Islet of Langerhans (tissue), 1 donor: ENCODE results near the gene PRKAG2.
"Not testable (repeated sequence)": the region's sequence is repeated elsewhere in the genome, so short reads cannot be mapped to it uniquely, and the experiment has no call there.

Source experiments
- FAIRE-seq: peaks from one replicate; lab custom pipeline; 2011; peaks lifted over from hg19 to GRCh38; lab: Jason Lieb, UNC

The PRKAG2 gene

DNA sequence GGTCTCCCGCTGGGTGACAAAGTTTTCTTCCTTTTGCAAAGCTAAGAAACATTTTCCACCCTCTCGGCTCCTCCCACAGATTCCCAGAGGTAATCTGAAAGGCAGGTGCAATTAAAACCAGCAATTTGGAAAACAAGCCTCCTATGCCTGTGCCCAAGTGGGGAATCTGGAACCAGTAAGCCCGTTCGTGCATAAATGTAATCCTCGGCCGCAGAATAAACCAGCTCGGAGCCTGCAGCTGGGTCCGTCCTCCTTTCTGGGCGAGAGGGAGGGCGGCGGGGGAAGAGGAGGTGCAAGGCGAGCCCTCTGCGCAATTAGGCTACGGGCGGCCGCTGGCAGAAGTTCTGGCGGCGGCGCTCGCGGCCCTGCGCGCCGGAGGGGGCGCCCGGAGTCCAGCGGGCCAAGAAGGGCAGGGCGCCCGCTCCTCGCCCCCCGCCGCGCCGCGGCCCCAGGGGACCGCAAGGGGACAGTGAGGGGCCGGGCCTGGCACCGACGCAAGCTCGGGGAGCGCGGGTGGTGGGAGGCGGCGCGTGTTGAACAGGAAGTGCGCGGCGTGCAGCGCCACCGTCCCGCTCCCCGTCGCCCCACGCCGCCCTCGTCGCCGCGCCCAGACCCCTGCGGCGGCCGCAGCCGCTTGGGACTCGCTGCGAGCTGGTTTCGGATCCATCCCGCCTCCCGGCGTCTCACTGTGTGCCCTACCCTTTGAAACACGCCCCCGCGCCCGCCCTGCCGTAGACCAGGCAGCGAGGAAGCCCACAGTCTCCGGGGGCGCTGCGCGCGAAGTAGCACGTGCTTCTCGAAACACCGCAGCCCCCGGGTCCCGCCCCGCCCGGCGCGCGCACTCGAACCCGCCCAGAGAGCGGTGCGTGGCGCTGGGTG, at the start of gene PRKAG2:
Gene PRKAG2, minus strand, starts transcription at position 217 of the 879 bp plus-strand sequence. CDS start 495 bp downstream, outside the sequence.
- FAIRE-seq = no peak

GRCh38 chr7:151926336-151926712, 49.4 kb upstream of the PRKAG2 start:
- no peak for FAIRE-seq

DNA sequence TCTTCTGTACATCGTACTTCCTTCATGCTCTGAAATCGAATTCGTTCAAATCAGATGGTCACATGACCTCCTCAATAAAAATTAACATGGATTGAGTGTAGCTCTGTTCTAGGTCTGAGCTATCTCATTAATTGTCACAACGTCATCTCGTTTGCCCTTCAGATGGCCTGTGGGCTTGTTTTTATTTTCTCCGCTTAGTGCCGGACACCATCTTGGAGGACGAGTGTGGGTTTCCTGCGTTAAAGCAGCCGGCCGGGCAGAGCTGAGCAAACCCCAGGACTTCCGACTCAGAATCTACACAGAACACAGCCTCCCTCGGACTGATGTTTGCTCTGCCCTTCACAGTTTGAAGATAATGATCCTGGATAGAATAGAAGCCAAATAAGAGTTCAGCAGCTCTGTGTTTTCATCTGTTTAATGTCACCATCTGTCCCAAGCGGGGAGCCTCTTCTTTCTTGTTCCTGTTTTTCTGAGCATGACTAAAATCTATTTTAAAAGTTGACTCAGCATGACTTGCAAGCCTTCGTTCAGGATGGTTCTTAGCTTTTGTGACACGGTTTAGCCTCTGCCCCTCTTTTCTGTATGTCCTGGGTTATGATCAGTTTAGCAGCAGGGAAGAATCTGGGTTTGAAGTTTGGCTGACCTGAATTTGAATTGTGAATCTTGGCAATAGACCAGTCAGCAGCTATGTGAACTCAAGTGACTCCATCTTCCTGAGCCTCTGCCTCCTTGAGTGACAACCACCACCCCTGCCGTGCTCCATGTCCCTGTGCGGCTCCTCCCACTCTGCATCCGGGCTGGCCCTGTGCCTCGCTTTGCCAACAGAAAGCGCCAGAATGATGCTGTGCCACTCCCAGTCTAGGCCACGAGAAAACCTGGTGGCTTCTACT, 48.8 kb upstream of the PRKAG2 start:
- peak; percentile 96 for FAIRE-seq

- FAIRE-seq = no peak
Measured at GRCh38 chr7:151924508-151924907, 47.6 kb upstream of the PRKAG2 start.

DNA sequence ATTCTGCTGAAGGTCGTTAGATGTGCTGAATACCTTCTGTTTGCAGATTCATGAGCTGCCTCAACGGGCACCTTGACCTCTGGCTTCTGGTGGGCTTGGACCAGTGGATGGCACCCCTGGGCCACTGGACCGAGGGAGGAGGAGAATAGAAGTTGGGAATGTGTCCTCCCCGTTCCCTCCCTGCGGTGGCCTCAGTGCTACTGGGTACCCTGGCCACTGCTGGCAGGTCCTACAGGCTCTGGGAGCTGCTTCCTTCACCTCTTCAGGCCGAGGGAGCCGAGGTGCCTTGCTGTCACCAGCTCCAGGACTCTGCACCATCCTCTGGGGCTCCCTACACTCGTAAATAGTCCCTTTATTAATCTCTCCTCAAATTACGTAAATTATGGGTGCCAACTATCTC, 47.1 kb upstream of the PRKAG2 start:
- no peak for FAIRE-seq

- no peak for FAIRE-seq
Measured at GRCh38 chr7:151923097-151923876, 46.4 kb upstream of the PRKAG2 start.

- FAIRE-seq = no peak
Measured at GRCh38 chr7:151921451-151921850, 44.5 kb upstream of the PRKAG2 start.

- no peak for FAIRE-seq
Measured at GRCh38 chr7:151920488-151920887, 43.6 kb upstream of the PRKAG2 start.

GRCh38 chr7:151919595-151919994, 42.7 kb upstream of the PRKAG2 start:
- no peak for FAIRE-seq

DNA sequence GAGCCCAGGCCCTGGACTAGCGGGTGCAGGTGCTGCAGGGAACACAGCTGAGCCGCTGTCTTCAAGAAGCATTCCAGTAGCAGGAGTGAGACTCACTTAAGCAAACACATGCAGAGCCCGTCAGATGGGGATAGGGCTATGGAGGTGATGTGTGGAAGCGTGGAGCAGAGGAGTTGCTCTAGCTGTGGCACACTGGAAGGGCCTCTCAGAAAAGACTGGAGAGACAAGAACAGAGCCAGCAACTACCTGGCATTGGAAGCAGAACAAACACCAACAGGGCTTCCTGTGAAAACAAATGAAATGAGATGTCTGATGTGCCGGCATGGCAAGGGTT, 41.6 kb upstream of the PRKAG2 start:
- FAIRE-seq = no peak

GRCh38 chr7:151917791-151918509, 41.0 kb upstream of the PRKAG2 start:
- peak; percentile 94 for FAIRE-seq

- no peak for FAIRE-seq
Measured at GRCh38 chr7:151914051-151914450, 37.1 kb upstream of the PRKAG2 start.

- FAIRE-seq = not testable (repeated sequence)
Measured at GRCh38 chr7:151910655-151911054, 33.7 kb upstream of the PRKAG2 start.

DNA sequence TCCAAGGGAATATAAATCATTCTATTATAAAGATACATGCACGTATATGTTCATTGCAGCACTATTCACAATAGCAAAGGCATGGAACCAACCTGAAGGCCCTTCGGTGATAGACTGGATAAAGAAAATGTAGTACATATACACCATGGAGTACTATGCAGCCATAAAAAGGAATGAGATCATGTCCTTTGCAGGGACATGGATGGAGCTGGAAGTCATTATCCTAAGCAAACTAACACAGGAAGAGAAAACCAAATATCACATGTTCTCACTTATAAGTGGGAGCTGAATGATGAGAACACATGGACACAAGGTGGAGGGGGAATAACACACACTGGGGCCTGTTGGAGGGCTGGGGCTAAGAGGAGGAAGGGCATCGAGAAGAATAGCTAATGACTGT, 30.2 kb upstream of the PRKAG2 start:
- FAIRE-seq = not testable (repeated sequence)

DNA sequence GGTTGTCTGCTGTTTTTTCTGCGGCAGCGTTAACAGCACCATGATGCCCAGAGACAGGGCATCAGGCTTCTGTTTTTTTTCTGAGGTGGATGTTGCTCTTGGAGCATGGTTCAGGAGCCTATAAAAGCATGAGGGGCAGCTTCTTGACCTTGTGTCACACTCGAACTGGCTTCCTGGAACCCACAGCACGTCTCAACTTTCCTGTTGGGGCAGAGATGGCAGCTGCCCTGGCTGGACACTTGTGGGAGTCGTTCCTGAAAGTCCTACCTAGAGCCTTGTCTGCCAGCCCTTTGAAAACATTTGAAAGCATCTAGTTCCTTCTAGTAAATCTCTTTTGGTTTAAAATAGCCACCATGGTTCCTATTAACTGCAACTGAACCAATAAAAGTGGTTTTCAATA, 28.9 kb upstream of the PRKAG2 start:
- no peak for FAIRE-seq

DNA sequence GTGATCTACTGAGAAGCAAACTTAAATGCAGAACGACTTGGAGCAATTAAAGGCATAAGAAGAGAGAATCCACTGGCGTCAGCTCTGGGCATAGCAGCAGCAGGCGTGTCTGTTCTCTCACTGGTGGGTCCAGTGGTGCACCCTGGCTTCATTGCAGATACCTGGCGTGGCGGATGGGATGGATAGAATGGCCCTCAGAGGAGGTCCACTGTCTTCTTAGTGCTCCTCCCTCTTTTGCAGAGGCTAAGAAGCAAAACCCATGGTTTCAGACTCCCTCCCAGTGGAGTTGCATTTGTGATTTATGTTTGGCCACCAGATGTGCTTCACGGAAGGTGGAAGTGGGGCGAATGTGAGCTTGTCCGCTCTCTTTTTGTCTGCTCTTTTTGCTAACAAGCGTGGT, 28.4 kb upstream of the PRKAG2 start:
- FAIRE-seq = no peak

- no peak for FAIRE-seq
Measured at GRCh38 chr7:151904270-151904669, 27.4 kb upstream of the PRKAG2 start.

DNA sequence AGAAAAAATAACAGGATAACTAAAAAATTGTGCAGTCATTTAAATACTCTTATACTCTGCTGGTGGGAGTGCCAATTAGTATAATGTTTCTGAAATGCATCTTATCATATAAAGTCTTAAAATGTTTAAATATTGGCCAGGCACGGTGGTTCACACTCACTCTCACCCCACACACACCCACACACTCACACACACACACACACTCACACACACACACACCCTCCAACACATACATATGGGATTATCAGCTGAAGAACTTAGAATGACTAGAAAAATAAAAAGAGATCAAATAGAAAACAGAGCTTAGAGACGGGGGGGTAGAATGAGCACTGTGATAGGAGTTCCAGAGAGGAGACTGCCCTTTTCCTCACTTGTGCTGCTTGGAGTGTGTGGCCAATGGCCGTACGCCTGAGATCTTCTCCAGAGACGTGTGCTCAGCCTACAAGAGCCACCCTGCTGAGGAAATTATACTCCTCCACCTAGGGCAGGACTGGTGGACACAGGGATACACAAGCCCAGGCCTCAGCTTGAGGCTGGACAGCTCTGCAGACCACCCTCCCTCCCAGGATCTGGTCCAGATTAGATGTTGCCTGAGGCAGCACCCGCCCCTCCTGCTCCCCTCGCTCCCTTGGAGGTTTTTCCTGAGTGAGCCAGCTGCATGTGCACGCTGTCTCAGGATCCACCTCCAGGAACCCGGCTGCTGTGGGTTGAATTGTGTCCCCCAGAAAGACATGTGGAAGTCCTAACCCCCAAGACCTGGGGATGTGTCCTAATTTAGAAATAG, 26.5 kb upstream of the PRKAG2 start:
- no peak for FAIRE-seq

- FAIRE-seq = no peak
Measured at GRCh38 chr7:151902311-151902710, 25.4 kb upstream of the PRKAG2 start.

DNA sequence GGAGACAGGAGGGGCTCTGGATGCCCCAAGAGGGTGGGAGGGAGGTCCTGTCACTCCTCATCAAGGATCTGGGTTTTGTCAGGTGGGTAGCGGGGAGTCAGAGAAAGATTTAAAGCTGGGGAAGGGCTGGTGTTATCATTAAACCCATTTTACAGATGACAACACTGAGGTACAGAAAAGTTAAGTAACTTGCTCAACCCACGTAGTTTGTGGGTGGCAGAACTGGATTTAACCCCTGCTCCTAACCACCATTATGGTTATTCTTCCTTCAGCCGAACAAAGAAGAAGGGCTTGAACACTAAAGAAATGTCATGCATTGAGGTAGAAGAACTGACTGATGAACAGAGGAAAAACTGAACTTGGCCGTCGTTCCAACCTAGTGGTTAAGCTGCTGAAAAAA, 24.9 kb upstream of the PRKAG2 start:
- FAIRE-seq = no peak

DNA sequence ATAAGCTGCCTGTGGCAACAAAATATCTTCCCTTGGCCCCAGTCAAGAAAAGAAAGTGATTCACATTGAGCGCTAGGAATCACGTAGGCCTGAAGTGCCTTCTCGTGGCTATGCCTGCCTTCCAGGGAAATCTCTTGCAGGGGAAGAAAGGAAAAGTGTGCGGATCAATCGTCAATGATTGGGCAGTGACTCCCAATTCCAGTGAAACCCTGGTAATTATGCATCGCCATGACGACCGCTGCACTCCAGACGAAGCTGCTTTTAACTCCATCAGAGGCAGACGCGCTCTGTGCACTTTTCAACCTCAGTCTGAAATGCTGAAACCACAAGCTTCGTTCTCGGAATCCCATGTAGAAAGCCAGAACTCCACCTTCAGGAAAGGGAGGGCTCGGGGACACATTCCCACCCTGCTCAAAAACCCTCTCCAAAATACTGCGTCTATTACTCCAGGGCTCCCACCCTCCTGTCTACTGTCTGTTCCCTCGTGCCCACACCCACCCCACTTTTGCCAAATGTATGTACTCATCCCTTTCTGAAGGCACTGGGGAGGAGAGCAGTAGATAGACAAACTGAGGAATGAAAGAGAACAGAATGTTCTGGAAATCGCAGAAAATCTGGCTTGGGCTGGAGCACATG, 24.2 kb upstream of the PRKAG2 start:
- FAIRE-seq = no peak
